Femur (tissue), 1 donor: ENCODE data around the gene ITCH.
A peak's percentile ranks its signal among the peaks of the same experiment; 100 is the strongest.

Experiments
- DNase-seq: peaks from one replicate; pipeline ENCODE4 v3.0.0-alpha.2; 2017

The ITCH gene

DNA sequence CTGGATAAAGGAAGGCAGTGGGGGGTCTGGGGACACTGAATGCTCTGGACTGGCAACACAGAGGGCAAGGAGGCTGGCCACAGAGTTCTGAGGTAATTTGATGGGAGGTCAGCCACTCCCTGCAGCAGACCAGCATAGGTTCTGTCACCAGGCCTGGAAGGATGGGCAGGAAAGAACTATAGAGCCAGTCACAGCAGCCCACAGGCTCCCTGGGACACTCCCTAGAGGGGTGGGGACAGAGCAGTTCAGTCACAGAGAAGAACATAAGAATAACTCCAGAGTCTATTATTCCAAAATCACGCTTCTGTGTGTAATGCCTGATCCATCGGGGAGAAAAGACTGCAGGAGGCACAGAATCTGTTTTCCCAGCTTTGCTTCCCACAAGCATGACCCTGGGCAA, 172.8 kb downstream of the ITCH start:
- no peak for DNase-seq

DNA sequence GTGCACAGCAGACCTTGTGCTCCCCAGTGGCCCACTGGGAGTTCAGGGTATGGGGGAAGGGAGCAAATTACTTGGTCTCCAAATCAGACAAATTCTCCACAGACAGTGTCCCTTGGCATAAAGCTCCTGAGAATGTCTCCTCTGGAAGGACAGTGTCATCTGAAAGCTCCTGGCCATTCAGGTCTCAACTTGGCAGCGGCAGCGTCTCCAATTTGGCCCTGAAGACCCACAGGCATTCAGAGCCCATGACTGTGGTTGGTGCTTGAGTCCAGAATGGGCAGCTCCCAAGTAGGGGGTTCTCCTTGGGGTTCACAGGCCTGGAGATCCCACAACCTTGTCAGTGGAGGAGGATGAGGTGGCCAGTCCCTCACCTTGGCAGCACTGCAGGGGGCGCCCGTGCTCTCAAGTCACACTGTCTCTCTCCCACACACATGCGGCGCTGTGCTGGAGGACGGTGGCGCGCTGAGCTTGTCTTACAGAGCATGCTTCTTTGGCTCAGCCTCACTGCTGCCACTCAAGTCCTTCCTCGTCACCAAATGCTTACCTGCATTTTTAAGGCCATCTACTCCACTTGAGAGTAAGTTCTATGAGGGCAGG, 173.8 kb downstream of the ITCH start:
- DNase-seq, result no peak

DNA sequence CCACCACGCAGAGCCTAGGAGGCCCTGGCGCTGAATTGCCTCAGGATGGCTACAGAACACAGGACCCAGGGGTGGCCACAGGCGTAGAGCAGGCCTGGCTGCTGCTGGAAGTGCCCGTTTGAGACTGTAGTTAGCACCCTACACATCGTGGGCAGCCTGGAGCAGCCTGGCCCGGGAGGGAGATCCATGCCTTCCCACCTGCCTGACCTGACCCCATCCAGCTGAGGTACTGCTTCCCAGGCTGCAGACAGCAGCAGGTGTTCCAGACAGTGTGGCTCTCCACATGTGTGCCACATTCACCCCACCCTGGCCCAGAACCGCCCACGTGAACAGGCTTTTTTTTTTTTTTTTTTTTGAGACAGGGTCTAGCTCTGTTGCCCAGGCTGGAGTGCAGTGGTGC, 174.6 kb downstream of the ITCH start:
- no peak for DNase-seq

- no peak for DNase-seq
Measured at GRCh38 chr20:34538671-34539123, 175.6 kb downstream of the ITCH start.

DNA sequence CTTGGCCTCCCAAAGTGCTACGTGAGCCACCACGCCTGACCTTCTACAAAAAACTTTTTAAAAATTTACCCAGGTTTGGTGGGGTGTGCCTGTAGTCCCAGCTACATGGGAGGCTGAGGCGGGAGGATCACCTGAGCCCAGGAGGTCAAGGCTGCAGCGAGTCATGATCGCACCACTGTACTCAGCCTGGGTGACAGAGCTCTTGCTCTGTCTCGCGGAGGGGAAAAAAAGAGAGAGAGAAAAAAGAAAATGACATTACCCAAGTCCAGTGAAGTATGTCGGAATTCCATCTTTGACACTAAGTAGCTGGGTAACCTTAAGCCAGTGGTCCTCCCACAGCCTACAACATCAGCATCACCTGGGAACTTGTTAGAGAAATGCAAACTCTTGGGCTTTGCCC, 176.7 kb downstream of the ITCH start:
- DNase-seq, result no peak

DNA sequence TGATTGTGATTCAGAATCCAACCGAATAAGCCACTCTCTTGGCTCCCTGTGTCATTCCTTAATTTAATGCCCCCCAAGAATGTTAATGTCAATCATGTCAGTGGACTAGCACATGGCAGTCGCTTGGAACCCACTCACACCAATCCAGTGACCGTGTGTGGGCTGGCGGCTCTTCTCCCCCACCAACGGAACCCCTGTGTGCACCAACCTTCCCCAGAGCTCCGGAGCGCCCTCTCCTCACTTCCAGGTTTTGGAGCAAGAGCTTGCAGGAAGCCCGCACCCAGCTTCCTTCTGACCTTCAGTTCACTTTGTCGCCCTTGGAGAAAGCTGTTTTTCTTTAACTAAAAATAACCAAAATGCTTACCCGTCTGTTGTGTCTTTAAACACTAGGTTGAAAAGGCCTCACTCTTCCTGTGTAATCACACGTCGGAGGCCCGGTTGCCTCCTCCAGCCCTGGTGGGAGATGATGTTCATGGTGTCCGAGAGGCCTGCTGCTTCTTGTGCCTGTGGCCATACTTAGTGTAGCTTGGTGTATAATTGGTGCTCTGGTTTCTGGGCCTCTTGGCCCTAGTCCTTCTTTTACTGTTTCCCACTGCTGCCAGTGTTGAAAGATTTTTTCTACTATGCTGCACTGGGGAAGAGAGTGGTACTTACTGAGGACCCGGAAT, 177.7 kb downstream of the ITCH start:
- no peak for DNase-seq

DNA sequence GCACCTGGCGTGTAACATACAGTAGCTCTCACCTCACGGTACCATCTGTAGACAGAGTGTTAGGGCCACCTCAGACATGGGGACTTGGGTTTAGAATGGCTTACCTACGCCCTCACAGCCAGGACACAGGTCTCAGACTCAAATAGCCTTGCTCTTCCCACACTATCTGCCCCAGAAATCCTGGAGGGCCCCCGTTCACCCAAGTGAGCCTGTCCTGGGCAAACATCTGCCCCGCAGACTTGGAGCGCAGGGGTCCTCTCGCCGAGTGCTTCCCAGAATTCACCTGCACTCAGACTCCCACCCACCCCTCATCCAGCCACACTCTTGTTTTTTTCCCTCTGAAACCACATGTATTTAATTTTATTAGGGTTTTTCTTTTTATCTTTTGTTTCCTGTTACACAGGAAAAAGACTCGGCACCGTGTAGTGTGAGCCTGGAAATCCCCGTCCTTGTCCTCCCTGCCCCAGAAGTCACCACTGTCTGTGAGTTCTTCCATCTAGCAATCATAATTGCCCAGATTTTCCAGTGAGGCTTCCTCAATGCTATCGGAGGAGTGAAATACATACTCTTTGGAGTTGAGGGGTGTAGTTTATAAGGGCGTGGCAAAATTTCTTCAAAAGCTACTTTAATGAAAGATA, 178.3 kb downstream of the ITCH start:
- no peak for DNase-seq

- DNase-seq, result no peak
Measured at GRCh38 chr20:34541917-34542316, 178.8 kb downstream of the ITCH start.

GRCh38 chr20:34542439-34542838, 179.4 kb downstream of the ITCH start:
- no peak for DNase-seq

GRCh38 chr20:34543463-34544056, 180.5 kb downstream of the ITCH start:
- DNase-seq, result no peak

DNA sequence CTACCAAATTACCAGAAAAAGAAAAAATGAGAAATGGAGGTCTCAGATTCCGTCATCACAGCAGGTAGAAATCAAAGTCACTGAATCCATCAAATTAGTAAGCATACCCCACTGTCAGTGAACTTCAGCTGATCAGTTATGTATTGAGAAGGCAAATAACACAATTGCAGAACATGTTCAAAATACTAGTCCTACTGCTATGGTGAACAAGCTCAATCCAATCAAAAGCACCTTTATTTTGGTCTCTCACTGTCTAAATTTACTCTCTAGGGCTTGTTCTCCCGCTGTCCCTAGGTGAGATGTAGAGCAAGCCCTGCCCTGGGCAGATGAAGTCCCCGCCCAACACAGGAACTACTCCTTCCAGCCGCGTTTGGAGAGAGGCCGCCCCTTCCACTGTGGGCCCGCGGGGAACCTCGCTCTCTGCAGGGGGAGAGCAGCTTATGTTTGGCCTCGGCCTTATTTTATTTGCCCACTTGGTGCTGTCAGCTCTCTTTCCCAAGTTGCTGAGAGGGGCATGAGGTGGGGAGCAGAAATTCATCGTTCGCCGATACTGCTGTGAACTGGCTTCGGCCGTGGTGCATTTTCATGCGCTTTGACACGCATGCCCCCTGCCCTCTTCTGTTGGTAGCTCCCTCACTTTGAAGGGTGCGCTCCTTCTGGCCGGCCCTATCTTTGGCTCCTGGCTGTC, 181.2 kb downstream of the ITCH start:
- no peak for DNase-seq

DNA sequence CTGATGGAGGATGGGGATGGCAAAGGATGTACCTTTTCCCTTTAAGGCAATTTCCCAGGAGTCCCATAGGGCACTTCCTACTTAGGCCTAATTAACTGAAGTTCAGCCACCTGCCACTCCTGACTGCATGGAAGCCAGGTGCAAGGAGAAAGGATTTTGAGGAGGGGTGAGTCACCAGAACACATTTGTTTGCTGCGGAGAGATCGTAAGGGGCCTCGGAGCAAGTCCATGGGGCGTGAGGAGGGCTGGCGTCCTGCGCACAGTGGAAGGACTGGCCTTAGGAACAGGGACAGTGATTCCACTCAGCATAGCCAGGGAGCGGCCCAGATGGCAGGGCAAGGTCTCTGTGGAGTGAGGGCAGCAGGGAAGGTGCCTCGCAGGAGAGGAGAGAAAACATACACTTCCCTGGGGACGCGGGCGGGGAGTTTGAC, 183.7 kb downstream of the ITCH start:
- no peak for DNase-seq

- no peak for DNase-seq
Measured at GRCh38 chr20:34547844-34548613, 185.0 kb downstream of the ITCH start.

DNA sequence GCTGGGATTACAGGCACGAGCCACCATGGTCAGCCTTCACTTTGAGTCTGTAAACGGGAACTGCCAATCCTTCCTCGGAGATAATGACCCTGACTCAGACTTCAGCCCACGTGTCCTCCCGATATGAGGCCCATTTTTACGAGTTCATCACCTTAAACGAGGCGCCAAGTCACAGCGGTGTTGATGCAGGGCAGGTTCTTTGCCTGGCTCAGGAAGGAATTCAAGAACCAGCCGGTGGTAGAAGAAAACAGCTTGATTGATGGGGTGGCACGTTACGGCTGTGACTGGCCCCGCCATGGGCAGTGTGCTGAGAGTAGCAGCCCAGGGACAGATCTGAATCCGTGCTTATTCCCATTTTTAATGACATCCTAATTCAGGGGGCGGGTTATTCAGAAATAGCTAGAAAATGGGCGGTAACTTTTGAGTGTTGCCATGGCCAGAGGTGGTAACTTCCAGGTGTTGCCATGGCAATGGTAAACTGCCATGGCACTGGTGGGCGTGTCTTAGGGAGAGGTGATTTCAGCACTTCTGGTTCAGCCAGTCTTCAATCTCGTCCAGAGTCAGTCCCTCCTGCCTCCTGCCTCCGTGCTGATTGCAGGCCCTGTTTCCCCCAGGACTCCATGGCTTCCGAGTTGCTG, 186.3 kb downstream of the ITCH start:
- DNase-seq, result no peak

GRCh38 chr20:34549929-34550305, 186.8 kb downstream of the ITCH start:
- DNase-seq, result no peak

DNA sequence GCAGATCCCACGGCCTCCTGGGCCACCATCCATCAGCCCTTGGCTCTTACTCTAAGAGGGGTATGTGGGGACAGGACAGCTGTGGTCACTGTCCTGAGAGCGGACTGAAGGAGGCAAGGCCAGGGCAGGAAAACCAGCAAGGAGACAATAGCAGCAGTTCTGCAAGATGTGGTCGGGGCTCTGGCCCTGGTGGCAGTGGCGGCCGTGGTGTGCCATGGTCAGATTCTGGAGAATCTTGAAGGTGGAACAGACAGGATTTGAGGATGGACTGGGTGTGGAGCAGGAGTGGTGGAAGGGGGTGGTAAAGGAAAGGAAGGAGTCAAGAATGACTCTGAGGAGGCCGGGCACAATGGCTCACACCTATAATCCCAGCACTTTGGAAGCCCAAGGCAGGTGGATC, 189.5 kb downstream of the ITCH start:
- DNase-seq, result no peak

- no peak for DNase-seq
Measured at GRCh38 chr20:34553366-34553867, 190.3 kb downstream of the ITCH start.

DNA sequence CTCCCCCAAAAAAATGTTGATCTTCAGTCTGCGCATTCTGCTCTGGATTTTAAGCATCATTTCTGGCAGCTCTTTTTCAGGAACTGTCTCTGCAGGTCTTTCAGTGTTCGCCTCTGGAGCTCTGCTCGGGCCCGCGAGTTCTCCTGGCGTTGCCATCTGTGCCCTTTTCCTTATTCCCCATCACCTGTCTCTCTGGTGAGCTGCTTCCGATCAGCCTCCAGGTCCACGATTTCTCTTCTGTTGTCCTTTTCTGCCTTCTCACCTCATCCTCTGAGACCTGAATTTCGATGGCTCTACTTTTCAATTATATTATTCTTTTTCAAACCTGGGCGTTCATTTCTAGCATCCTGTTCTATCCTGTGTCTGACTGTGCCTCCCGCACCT, 194.9 kb downstream of the ITCH start:
- DNase-seq, result no peak

DNA sequence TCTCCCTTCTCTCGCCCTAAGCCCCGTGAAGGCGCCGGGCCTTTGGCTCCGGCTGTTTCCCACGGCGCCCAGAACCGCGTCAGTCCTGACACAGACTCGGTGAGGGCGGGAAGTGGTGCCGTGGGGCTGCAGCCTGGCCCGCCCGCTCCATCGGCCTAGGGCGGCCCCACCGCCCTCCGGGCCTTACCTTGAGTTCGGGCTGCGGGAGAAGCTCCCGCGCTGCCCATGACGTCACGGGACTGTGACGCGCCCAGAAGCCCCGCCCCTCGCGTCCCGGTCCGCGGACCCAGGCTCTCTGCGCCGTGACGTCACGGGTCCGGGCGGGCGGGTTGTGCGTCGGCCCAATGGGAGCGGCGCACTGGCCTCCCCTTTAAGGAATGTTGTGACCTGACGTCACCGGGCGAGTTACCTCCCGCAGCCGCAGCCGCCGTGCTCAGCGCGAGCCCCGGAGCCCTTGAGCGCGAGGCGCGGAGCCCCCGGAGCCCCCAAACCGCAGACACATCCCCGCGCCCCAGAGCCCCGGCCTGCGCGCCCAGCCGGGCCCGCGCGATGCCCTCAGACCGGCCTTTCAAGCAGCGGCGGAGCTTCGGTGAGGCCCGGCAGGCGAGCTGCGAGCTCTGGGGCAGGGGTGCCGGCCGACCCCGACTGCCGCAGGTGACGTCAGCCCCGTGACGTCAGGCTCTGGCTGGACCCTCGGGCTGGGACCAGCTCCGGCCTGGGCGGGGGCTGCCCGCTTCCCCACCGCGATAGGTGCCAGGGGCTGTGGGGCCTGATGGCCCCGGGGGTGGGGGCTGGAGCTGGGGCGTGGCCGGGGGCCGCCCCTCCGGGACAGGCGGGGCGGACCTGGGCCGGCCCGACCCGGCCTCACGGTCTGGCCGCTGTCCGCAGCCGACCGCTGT, 195.5 kb downstream of the ITCH start, which contains the start of gene MAP1LC3A:
Gene MAP1LC3A (plus strand): TSS at position 399 of the 899 bp plus-strand sequence. CDS start 151 bp downstream, at position 550.
- DNase-seq, result peak; percentile 96

DNA sequence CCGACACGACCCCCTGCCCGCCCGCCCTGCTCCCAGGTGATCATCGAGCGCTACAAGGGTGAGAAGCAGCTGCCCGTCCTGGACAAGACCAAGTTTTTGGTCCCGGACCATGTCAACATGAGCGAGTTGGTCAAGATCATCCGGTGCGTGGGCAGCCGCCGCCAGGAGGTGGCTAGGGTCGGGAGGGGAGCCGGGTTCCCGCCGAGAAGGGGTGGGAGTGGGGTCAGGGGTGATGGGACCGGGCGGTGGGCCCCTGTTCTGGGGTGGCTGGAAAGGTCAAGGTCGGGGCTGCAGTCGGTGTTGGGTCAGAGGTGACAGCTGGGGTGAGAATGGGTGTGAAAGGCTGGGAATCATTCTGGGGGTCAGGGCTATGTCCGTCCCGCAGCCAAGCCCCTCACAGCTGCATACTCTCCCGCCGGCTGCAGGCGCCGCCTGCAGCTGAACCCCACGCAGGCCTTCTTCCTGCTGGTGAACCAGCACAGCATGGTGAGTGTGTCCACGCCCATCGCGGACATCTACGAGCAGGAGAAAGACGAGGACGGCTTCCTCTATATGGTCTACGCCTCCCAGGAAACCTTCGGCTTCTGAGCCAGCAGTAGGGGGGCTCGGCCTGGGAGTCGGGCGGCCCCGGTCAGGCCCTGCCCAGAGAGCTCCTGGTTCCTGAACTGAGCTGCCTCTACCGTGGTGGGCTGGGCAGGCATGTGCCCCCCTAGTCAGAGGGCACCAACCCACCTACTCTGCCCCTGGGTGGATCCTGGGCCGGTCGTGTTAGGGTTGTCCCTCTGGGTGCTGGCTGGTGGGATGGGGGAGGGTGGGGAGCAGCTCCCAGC, 196.5 kb downstream of the ITCH start:
- DNase-seq, result peak; percentile 44
